ENCODE measurements around the gene EIF4A2. TPM values are rescaled to one million over a fixed set of nuclear protein-coding genes. Genes with fewer than 3 reads are reported as not detected.
A peak's percentile ranks its signal among the peaks of the same experiment; 100 is the strongest.

The EIF4A2 gene
- total RNA-seq, 4 donors from 2014 or later, result 172 to 363 (median 205) TPM

DNA sequence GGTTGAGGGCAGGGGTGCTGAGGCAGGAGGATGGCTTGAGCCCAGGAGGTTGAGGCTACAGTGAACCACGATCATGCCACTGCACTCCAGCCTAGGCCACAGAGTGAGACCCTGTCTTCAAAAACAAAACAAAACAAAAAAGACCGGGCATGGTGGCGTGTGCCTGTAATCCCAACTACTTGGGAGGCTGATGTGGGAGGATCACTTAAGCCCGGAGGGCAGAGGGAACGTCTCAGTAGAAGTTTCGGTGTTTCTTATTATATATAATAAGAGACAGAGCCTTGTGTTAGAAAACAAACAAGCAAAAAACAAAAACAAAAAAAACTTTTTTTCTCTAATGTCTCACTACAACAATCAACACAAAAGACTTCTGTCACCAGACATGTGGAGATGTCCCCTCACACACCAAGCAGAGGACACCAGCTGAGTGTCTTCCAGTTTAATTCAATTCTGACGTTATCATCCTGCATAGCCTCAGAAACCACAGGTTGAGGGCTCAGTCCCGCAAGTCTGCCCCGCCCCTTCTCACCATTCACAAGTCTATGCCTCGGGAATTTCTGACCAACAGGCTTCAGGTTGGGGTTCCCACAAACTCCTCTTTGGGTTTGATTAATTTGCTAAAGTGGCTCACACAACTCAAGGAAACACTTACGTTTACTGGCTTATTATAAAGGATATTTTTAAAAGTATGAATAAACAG lies 24.0 kb upstream of the EIF4A2 start:
- Histone ChIP-seq H3K9me3 (no peaks in the 10 kb centered on the region), H3K4me3 (no peak overlapping the region), H3K36me3 (no peaks in the 10 kb centered on the region), H3K27ac (no peak overlapping the region), H3K27me3 (peaks cover 0 to 41% (median 0%) of the 10 kb centered on the region in 4 donors), H3K4me1 (peaks cover 0 to 26% (median 5%) of the 10 kb centered on the region in 3 donors)
- intact Hi-C loops (cut with DNase I), result no loop called here
- TF ChIP-seq CTCF (IDR thresholded peaks at IDR 0.05), result no peak
- no peak for TF ChIP-seq POLR2A (IDR thresholded peaks at IDR 0.05)
- 71 to 79% methylated on average over 11 of the region's 11 CpGs for WGBS, 2 donors
- DNase-seq, result no peak

GRCh38 chr3:186760141-186760833 lies 23.1 kb upstream of the EIF4A2 start:
- TF ChIP-seq POLR2A (IDR thresholded peaks at IDR 0.05) (no peak), CTCF (IDR thresholded peaks at IDR 0.05) (peak in 1 of 6 experiments; percentile 29)
- Histone ChIP-seq H3K27ac (no peak overlapping the region), H3K27me3 (peaks cover 0 to 38% (median 0%) of the 10 kb centered on the region in 4 donors), H3K4me1 (peaks cover 0 to 22% (median 5%) of the 10 kb centered on the region in 3 donors), H3K36me3 (no peaks in the 10 kb centered on the region), H3K9me3 (no peaks in the 10 kb centered on the region), H3K4me3 (no peak overlapping the region)
- DNase-seq, result no peak
- intact Hi-C loops (cut with DNase I), result no loop called here
- 71 to 83% methylated on average over 5 to 6 of the region's 10 CpGs for WGBS, 2 donors

- no peak for TF ChIP-seq POLR2A (IDR thresholded peaks at IDR 0.05)
- TF ChIP-seq CTCF (IDR thresholded peaks at IDR 0.05), result no peak
- no peak for DNase-seq
- Histone ChIP-seq H3K27ac (no peak overlapping the region), H3K4me3 (no peak overlapping the region), H3K4me1 (peaks cover 0 to 22% (median 5%) of the 10 kb centered on the region in 3 donors), H3K36me3 (no peaks in the 10 kb centered on the region), H3K27me3 (peaks cover 0 to 33% (median 0%) of the 10 kb centered on the region in 4 donors), H3K9me3 (no peaks in the 10 kb centered on the region)
- WGBS, 2 donors, result 92 to 93% methylated on average over 8 of the region's 8 CpGs
- intact Hi-C loops (cut with DNase I), result no loop called here
Observed at GRCh38 chr3:186760897-186761447, 22.4 kb upstream of the EIF4A2 start.

DNA sequence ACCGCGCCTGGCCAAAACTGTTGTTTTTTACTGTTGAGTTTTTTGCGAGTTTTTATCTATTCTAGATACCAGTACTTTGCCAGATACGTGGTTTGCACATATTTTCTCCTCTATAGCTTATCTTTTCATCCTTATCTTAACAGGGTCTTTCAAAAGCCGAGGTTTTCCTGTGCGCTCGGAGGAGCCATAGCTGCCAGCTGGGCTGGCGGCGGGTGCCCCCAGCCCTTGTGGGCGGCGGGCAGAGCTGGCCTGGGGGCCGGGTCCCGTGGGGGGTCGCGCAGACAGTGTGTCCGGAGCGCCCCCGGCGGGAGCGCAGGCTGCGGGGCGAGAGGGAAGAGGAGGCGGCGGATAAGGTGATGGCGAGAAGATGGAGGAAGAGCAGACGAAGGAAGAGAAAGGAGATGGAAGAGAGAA lies 11.1 kb upstream of the EIF4A2 start:
- Histone ChIP-seq H3K4me3 (peak overlapping the region; percentile 22 to 68 (median 48)), H3K4me1 (peaks cover 0 to 15% (median 4%) of the 10 kb centered on the region in 3 donors), H3K27me3 (peaks cover 0 to 9% (median 0%) of the 10 kb centered on the region in 4 donors), H3K27ac (peak overlapping the region in 3 of 4 donors; percentile 42 to 59 (median 48)), H3K36me3 (no peaks in the 10 kb centered on the region), H3K9me3 (no peaks in the 10 kb centered on the region)
- intact Hi-C loops (cut with DNase I), result no loop called here
- no peak for TF ChIP-seq POLR2A (IDR thresholded peaks at IDR 0.05)
- TF ChIP-seq CTCF (IDR thresholded peaks at IDR 0.05), result no peak
- DNase-seq, result no peak
- 15 to 34% methylated on average over 17 to 19 of the region's 26 CpGs for WGBS, 2 donors

Data from esophagus squamous epithelium (tissue), 5 donors.